Upper lobe of right lung (tissue), 1 donor: Measurements from ENCODE around the gene PRR23E. TPM values are rescaled to one million over a fixed set of nuclear protein-coding genes. Genes with fewer than 3 reads are reported as not detected.

Experiments used
- ATAC-seq: fragments of 200-7000 bp; cut with Tn5 transposase; one replicate; pipeline ENCODE4 v1.9.1; 2020; ENCODE audit warnings: mild to moderate bottlenecking, moderate library complexity
- DNase-seq: peaks from one replicate; pipeline ENCODE4 v3.0.0-alpha.2; 2020
- H3K27ac ChIP-seq: fragments of 200-600 bp; one replicate; pipeline ENCODE4 v1.8.0; 2022
- H3K27me3 ChIP-seq: fragments of 200-600 bp; one replicate; pipeline ENCODE4 v1.8.0; 2022; ENCODE audit warnings: mild to moderate bottlenecking
- H3K36me3 ChIP-seq: fragments of 200-600 bp; one replicate; pipeline ENCODE4 v1.8.0; 2022
- H3K4me1 ChIP-seq: fragments of 200-600 bp; one replicate; pipeline ENCODE4 v1.8.0; 2022
- H3K4me3 ChIP-seq: fragments of 200-600 bp; one replicate; pipeline ENCODE4 v1.8.0; 2022; ENCODE audit warnings: mild to moderate bottlenecking
- H3K9me3 ChIP-seq: fragments of 200-600 bp; one replicate; pipeline ENCODE4 v1.8.0; 2022
- intact Hi-C: fragments of 100-400 bp; cut with DNase I; formaldehyde crosslinking; loops from one replicate; pipeline ENCODE4 v1.11.0; 2022
- total RNA-seq: library from RNA; stranded (reverse); fragmentation: NEBNext Ultra II Directional; extraction: Animal tissue kit (Norgen Biotek cat#: 25700); gene quantifications from one replicate; pipeline ENCODE4 v1.2.1, GENCODE V29; 2021
- TF ChIP-seq, protein P1 (sequence below): fragments of 200-600 bp; IDR thresholded peaks from one replicate; pipeline ENCODE4 v1.8.0; 2022; ENCODE audit warnings: antibody characterized with exemption
- donor health status: DM: no; HTN: yes; CAD: no; lungs with severe emphysema.

Gene PRR23E
- total RNA-seq, 1 donor from 2014 or later = not detected

DNA sequence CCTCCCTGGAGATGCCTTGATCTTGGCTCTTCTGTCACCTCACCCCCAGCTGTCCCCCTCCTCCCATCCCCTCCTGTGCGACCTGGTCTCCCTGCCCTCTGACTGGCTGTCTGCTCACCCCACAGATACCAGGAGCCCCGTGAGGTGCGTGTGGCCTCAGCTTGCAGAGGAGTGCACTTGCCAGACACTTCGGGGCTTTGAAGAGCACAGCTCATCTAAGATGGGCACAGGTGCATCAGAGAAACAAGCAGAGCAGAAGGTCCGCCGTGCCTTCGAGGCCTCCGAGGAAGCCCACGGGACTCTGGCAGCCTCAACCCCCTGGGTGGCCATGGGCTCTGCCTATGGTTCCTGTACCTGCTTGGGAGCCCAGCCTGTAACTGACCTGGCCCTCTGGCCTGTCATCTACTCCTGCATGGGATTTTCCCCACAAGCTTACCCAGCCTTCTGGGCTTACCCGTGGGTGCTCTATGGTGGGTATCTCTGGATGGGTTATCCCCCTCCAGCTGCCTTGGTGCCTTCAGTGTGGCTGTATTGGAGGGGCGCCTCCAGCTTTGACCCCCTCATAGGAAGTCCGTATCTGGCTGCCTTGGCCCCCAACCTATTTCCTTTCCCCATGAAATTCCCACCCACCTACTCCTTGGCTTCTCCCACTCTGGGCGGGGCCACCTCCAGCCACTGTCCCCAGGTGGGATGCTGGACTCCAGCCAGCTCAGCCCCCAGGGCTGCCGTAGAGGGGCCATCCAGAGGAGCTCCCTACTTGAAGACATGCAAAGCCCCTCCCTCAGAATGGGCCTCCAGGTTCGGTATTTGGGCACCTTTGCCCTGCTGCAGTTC lies 3.8 kb downstream of the PRR23E start:
- TF ChIP-seq, protein P1, sequence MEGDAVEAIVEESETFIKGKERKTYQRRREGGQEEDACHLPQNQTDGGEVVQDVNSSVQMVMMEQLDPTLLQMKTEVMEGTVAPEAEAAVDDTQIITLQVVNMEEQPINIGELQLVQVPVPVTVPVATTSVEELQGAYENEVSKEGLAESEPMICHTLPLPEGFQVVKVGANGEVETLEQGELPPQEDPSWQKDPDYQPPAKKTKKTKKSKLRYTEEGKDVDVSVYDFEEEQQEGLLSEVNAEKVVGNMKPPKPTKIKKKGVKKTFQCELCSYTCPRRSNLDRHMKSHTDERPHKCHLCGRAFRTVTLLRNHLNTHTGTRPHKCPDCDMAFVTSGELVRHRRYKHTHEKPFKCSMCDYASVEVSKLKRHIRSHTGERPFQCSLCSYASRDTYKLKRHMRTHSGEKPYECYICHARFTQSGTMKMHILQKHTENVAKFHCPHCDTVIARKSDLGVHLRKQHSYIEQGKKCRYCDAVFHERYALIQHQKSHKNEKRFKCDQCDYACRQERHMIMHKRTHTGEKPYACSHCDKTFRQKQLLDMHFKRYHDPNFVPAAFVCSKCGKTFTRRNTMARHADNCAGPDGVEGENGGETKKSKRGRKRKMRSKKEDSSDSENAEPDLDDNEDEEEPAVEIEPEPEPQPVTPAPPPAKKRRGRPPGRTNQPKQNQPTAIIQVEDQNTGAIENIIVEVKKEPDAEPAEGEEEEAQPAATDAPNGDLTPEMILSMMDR = no peak
- Histone ChIP-seq H3K36me3 (no peaks in the 10 kb centered on the region), H3K9me3 (no peaks in the 10 kb centered on the region), H3K4me3 (no peak overlapping the region), H3K27me3 (peaks cover 7% of the 10 kb centered on the region), H3K4me1 (no peaks in the 10 kb centered on the region), H3K27ac (no peak overlapping the region)
- ATAC-seq (no peak), DNase-seq (no peak)
- intact Hi-C loops = no loop called here

DNA sequence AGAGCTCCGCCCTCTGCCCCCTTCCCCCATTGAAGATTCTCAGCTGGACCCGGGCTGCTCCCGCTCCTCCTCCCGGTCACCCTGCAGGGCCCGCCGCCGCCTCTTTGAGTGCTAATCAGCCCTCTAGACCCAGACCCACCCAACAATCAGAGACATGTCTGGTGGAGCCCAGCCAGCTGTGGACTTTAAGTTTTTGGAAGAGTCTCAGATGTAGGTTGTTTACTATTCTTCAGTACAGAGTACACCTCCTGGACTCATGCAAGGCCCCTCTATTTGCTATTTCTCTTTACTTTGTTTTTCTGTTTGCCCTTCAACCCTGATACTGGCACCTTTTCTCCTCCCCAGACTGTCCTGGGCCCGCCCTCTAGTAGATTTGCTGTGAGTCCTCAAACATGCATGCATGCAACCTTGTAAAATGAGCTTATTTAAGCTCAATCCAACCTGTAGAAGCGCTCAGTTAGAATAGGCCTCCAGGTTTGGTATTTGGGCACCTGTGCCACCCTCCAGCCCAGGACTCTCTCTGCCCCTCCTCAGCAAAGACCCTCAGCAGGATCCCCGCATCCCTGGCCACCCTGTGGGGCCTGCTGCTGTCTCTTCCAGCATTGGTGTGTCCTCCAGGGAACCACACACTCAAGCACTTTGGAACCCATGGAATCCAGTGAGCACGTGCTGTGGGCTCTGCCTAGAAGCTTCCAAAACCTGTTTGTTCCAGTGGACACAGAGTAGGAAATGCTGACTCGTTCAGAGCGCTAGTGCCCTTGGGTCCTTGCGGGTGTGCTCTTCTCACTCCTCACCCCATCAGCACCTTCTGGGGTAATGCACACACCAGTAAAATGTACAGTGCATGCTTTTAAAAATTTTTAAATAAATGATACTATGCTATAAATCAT lies 4.6 kb downstream of the PRR23E start:
- Histone ChIP-seq H3K36me3 (no peaks in the 10 kb centered on the region), H3K9me3 (no peaks in the 10 kb centered on the region), H3K27me3 (peaks cover 10% of the 10 kb centered on the region), H3K27ac (no peak overlapping the region), H3K4me3 (no peak overlapping the region), H3K4me1 (no peaks in the 10 kb centered on the region)
- DNase-seq (no peak), ATAC-seq (peak; percentile 17)
- intact Hi-C loops = no loop called here
- TF ChIP-seq, protein P1 = no peak

DNA sequence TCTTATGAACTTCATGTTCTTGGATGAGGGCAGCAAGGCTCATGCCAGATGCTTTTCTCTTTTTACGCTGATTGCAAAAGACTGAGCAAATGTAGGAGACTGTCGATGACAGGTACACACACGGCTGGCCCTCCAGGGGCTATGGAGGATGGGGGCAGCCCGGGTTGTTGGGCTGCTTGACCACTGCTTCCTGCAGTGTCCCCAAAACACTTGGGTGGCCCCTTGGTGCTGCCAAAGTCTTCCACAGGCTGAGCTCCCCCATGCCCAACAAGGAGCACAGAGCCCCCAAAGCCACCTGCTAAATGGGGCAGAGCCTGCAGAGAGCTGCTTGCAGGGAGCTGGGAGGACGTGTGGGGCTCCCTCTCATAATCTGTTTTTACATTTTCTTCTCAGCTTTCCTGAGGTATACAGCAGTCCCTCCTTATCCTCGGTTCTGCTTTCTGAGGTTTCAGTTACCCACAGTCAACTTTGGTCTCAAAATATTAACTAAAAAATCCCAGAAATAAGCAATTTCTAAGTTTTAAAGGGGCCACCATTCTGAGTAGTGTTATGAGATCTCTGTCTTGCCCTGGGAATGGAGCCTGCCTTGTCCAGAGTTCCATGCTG lies 7.3 kb downstream of the PRR23E start:
- Histone ChIP-seq H3K4me3 (no peak overlapping the region), H3K9me3 (no peaks in the 10 kb centered on the region), H3K36me3 (no peaks in the 10 kb centered on the region), H3K27me3 (peaks cover 10% of the 10 kb centered on the region), H3K27ac (no peak overlapping the region), H3K4me1 (no peaks in the 10 kb centered on the region)
- intact Hi-C loops = no loop called here
- TF ChIP-seq, protein P1 = no peak
- ATAC-seq (no peak), DNase-seq (no peak)

DNA sequence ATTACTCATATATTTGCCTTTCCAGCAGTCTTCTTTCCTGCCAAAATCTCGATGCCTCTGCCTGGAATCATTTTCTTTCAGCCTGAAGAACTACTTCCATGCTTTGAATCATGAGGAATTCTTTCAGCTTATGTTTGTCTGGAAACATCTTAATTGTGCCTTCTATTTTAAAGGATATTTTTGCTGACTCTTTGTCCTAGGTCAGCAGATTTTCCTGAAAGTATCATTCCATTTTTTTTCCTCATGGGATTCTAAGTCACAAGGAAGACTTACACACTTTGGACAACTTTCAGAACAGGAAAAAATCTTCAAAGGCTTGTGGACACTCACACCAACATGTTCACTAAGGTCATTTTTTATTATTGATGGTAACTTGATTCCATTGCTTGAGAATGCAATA lies 10.1 kb downstream of the PRR23E start:
- Histone ChIP-seq H3K4me1 (no peaks in the 10 kb centered on the region), H3K27me3 (peaks cover 10% of the 10 kb centered on the region), H3K4me3 (no peak overlapping the region), H3K9me3 (no peaks in the 10 kb centered on the region), H3K36me3 (no peaks in the 10 kb centered on the region), H3K27ac (no peak overlapping the region)
- intact Hi-C loops = no loop called here
- DNase-seq = no peak
- TF ChIP-seq, protein P1 = no peak
- ATAC-seq = no peak

DNA sequence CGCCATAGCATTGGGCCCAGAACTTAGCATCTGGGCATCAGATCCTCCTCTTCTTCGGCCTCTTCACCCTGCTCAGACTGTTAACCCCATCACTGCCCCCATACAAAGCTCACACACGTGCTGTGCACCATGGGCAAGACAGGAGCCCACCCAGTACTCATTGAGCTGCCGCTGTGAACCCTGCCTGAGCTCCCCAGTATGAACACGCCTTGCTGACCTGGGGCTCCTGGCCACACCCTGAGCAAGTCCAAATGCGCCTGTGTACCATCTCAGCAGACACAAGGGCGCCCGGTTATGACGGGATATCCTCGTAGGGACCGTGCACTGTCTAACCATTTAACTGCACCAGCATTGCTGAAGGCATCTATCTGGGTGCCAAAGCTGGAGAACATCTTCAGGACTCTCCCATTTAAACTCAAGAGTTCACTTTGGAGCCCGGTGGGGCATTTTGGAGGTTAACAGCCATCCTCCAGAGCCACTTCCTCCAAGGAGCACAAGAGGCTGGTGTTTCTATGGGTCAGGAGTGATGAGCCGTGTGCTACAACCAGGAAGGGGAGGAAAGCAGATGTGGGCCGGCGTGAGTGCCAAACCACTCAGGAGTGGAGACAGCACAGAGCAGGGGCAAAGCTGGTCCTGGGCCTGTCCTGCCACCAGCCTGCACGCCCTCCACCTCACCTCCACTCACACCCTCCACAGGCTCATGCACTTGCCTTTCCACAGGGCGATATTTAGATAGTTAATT lies 12.1 kb downstream of the PRR23E start:
- DNase-seq (no peak), ATAC-seq (no peak)
- intact Hi-C loops = no loop called here
- no peak overlapping the region for H3K4me3 ChIP-seq
- TF ChIP-seq, protein P1 = no peak
- no peak overlapping the region for H3K27ac ChIP-seq
- no peaks in the 10 kb centered on the region for H3K9me3 ChIP-seq
- no peaks in the 10 kb centered on the region for H3K36me3 ChIP-seq
- no peaks in the 10 kb centered on the region for H3K4me1 ChIP-seq
- peaks cover 9% of the 10 kb centered on the region for H3K27me3 ChIP-seq
